Kidney (tissue), 14 donors: Measurements from ENCODE around the gene FXYD3. TPM values are rescaled to one million over a fixed set of nuclear protein-coding genes. Genes with fewer than 3 reads are reported as not detected.
A peak's percentile ranks its signal among the peaks of the same experiment; 100 is the strongest.

ENCODE experiments used
- DNase-seq, 5 donors: peaks; one replicate each; pipeline ENCODE4 v3.0.0-alpha.2; 2013 to 2020
- FAIRE-seq: peaks from 2 replicates; lab custom pipeline; 2012; peaks lifted over from hg19 to GRCh38; lab: Jason Lieb, UNC
- H3K27ac ChIP-seq, 2 donors: one replicate each; pipeline ENCODE4 v1.7.0; 2013; ENCODE audit warnings: low read depth in 2 of 2, low read length in 2 of 2, inconsistent platforms in 1 of 2
- H3K27me3 ChIP-seq: one replicate; pipeline ENCODE4 v1.7.1; 2013; ENCODE audit warnings: low read length, inconsistent platforms; ENCODE audit not compliant: control insufficient read depth, insufficient read depth
- H3K36me3 ChIP-seq, 3 donors: one replicate each; pipeline versions ENCODE4 v1.7.0 to v1.7.1; 2013; ENCODE audit warnings: low read length in 3 of 3, control low read depth in 1 of 3, inconsistent platforms in 1 of 3; ENCODE audit not compliant: insufficient read depth in 3 of 3, control insufficient read depth in 2 of 3
- H3K4me1 ChIP-seq, 3 donors: one replicate each; pipeline versions ENCODE4 v1.7.0 to v1.7.1; 2013; ENCODE audit warnings: low read length in 3 of 3, inconsistent platforms in 1 of 3, low read depth in 1 of 3; ENCODE audit not compliant: control insufficient read depth in 2 of 3, insufficient read depth in 2 of 3
- H3K4me3 ChIP-seq, 3 donors: one replicate each; pipeline versions ENCODE4 v1.7.0 to v1.8.1; 2013; ENCODE audit warnings: low read length in 3 of 3, control low read depth in 1 of 3, inconsistent platforms in 1 of 3
- H3K9ac ChIP-seq, 3 donors: one replicate each; pipeline versions ENCODE4 v1.7.0 to v1.7.1; 2013; ENCODE audit warnings: low read length in 3 of 3, control low read depth in 1 of 3, inconsistent platforms in 1 of 3
- H3K9me3 ChIP-seq, 3 donors: one replicate each; pipeline versions ENCODE4 v1.7.0 to v1.7.1; 2013; ENCODE audit warnings: low read length in 3 of 3, control low read depth in 1 of 3, inconsistent platforms in 1 of 3; ENCODE audit not compliant: control insufficient read depth in 2 of 3, insufficient read depth in 1 of 3
- intact Hi-C: fragments of 100-400 bp; cut with DNase I; formaldehyde crosslinking; loops from one replicate; pipeline ENCODE4 v1.11.1; 2022
- polyA plus RNA-seq: library from polyadenylated mRNA; stranded (reverse); fragments of 350-450 nt; fragmentation: Illumina TruSeq; extraction: RNeasy Lipid Tissue Mini Kit (QIAGEN cat#74804); gene quantifications from one replicate; pipeline ENCODE4 v1.2.3, GENCODE V29; 2014; ENCODE audit warnings: low read depth, low replicate concordance; ENCODE audit not compliant: insufficient read depth
- total RNA-seq: library from RNA; stranded (reverse); fragmentation: NEBNext Ultra II Directional; extraction: Animal tissue kit (Norgen Biotek cat#: 25700); gene quantifications from one replicate; pipeline ENCODE4 v1.2.1, GENCODE V29; 2021
- TF ChIP-seq, protein P1 (sequence below): IDR thresholded peaks from 3 replicates; pipeline ENCODE4 v1.5.1; 2012; ENCODE audit warnings: mild to moderate bottlenecking, moderate library complexity, borderline replicate concordance; ENCODE audit not compliant: insufficient read depth; ENCODE audit errors: extremely low read depth
- donor health status: control.
- donor health status: control.
- donor health status: control.
- donor health status: control.
- donor health status: control.
- donor health status: DM: yes; HTN: yes; CAD: no.
- donor health status: Normal renal cell carcinoma (clear cell type).

The FXYD3 gene
- total and polyA plus RNA-seq, 2 donors from 2014 or later, result 26.4 to 33.7 TPM

DNA sequence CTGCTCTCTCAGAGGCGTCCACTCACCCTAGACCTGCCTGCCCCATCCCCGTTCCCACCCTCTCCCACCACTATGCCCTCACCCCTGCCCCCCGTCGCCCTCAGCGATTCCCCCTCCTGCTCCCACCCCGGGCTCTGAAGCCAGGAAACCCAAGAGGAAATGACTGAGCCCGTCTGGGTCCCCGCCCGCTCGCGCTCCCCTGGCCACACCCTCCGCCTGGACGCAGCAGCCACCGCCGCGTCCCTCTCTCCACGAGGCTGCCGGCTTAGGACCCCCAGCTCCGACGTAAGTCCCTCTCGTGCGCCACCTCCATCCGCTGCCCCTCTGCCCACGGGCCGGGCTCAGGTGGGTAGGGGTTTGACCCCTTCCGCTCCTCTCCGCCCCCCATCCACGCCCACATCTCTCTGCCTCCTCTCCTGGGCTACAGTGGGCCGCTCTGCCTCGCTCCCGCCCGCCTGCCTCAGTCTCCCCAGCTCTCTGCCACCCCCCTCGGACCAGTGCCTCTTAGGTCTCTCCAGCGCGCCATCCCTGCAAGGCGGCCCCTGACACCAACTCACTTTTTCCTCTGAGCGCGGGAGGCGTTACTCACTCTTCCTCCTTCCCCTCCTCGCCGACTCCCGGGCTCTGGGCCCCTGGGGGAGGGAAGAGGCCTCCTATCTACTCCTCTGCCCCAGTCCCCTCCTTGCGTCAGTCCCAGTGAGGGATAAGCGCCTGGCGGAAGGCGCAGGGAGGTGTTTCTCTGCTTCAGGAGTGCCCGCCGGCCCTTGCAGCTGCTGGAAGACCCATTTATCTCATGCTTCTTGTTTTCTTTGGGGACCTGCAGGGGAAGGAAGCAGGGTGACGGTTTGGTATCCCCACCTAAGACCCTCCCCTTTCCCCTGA, 39.1 kb downstream of the FXYD3 start, which contains the start of gene FXYD5:
Gene FXYD5, plus strand, starts transcription at position 211 of the 882 bp plus-strand sequence. CDS start 816 bp downstream, outside the sequence.
- no peak within 1 kb of the TSS for H3K27ac ChIP-seq
- no peaks in the 10 kb centered on the region for H3K9me3 ChIP-seq
- peak within 1 kb of the TSS; percentile 6 to 48 (median 44) for H3K4me3 ChIP-seq
- H3K36me3 ChIP-seq, result no peaks in the 10 kb centered on the region
- H3K4me1 ChIP-seq, result peaks cover 0 to 2% (median 0%) of the 10 kb centered on the region in 3 donors
- H3K9ac ChIP-seq, result no peak within 1 kb of the TSS
- H3K27me3 ChIP-seq, result peaks cover 12% of the 10 kb centered on the region
- TF ChIP-seq, protein P1, sequence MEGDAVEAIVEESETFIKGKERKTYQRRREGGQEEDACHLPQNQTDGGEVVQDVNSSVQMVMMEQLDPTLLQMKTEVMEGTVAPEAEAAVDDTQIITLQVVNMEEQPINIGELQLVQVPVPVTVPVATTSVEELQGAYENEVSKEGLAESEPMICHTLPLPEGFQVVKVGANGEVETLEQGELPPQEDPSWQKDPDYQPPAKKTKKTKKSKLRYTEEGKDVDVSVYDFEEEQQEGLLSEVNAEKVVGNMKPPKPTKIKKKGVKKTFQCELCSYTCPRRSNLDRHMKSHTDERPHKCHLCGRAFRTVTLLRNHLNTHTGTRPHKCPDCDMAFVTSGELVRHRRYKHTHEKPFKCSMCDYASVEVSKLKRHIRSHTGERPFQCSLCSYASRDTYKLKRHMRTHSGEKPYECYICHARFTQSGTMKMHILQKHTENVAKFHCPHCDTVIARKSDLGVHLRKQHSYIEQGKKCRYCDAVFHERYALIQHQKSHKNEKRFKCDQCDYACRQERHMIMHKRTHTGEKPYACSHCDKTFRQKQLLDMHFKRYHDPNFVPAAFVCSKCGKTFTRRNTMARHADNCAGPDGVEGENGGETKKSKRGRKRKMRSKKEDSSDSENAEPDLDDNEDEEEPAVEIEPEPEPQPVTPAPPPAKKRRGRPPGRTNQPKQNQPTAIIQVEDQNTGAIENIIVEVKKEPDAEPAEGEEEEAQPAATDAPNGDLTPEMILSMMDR, result no peak
- intact Hi-C loops, result no loop called here
- DNase-seq (peak; percentile 61 to 91 (median 72)), FAIRE-seq (no peak)

DNA sequence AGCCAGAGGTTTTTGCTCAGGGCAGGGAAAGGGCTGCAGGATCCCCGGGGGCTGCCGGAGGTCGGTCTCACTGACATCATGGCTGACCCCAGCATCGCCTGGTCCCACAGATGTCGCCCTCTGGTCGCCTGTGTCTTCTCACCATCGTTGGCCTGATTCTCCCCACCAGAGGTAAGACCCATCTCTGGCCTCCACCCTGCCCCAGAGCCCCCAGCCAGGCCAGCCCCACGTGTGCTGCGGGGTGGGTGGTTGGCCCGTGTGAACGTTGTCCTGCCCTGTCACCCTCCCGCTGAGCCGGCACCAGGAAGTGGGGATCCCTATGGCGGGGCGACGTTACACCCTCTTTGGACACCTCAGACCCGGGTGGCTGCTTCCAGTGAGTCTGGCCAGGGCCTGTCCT, 39.8 kb downstream of the FXYD3 start:
- intact Hi-C loops, result no loop called here
- FAIRE-seq, result no peak
- peak in 1 of 5 donors; percentile 47 for DNase-seq

DNA sequence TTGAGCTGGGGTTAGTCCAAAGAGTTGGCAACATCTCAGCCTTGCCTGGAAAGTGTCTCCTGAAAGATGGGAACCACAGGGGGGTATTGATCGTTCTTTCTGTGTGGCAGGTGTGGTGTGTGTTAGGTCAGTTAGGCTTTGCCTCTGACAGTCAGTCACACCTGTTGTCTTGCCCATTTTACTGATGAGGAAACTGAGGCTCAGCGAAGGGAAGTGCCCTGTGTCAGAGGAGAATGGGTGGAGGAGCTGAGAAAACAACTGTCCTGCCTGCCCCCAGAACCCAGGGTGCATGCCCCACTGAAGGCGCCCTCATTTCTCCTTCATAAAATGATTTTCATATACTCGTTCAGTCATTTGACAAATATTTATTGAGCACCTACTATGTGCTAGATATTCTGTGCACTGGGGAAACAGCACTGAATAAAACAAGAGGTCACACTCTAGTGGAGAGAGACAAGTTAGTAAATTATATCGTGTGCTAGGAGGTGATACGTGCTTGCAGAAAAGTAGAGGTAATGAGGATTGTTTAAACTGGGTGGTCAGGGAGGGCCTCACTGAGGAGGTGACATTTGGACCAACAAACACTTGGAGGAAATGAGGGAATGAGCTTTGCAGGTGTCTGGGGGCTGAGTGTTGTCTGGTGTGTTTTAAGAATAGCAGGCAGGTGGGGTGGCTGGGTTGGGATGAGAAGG, 40.5 kb downstream of the FXYD3 start:
- H3K36me3 ChIP-seq, result no peaks in the 10 kb centered on the region
- H3K4me1 ChIP-seq, result peaks cover 0 to 2% (median 0%) of the 10 kb centered on the region in 3 donors
- H3K4me3 ChIP-seq, result peak overlapping the region in 1 of 3 donors; percentile 44
- TF ChIP-seq, protein P1, result no peak
- intact Hi-C loops, result no loop called here
- FAIRE-seq (no peak), DNase-seq (no peak)
- H3K9ac ChIP-seq, result no peak overlapping the region
- H3K27me3 ChIP-seq, result peaks cover 12% of the 10 kb centered on the region
- no peak overlapping the region for H3K27ac ChIP-seq
- no peaks in the 10 kb centered on the region for H3K9me3 ChIP-seq

More for the DNA sequence above, 39.8 kb downstream of the FXYD3 start:
- peak overlapping the region in 1 of 3 donors; percentile 44 for H3K4me3 ChIP-seq
- H3K9ac ChIP-seq, result no peak overlapping the region
- H3K4me1 ChIP-seq, result peaks cover 0 to 2% (median 0%) of the 10 kb centered on the region in 3 donors
- no peaks in the 10 kb centered on the region for H3K36me3 ChIP-seq
- peaks cover 12% of the 10 kb centered on the region for H3K27me3 ChIP-seq
- TF ChIP-seq, protein P1, result no peak
- H3K9me3 ChIP-seq, result no peaks in the 10 kb centered on the region
- no peak overlapping the region for H3K27ac ChIP-seq
